Activated CD8-positive, alpha-beta T cell treated with anti-CD3 and anti-CD28 coated beads, Interleukin-2, amount 10 ng/mL, durations not matched to agents 7 days and 5 days (primary cell): ENCODE measurements around the gene RAP1GDS1. TPM values are rescaled to one million over a fixed set of nuclear protein-coding genes. Genes with fewer than 3 reads are reported as not detected.
"Not testable (repeated sequence)": the region's sequence is repeated elsewhere in the genome, so short reads cannot be mapped to it uniquely, and the experiment has no call there.

Experiments
- ATAC-seq: fragments of 150-1000 bp; cut with Tn5 transposase; one replicate; pipeline ENCODE4 v1.10.0; 2021; ENCODE audit warnings: moderate library complexity
- CTCF ChIA-PET: fragments of 350-600 bp; sonication (Branson Sonifier 250); formaldehyde crosslinking; loops from one replicate; lab custom pipeline; 2021; ENCODE audit warnings: antibody characterized with exemption; lab: Charles Lee
- POLR2A ChIA-PET: fragments of 350-600 bp; sonication (Branson Sonifier 250); formaldehyde crosslinking; loops from one replicate; lab custom pipeline; 2021; ENCODE audit warnings: antibody characterized with exemption; lab: Charles Lee
- DNase-seq: peaks from one replicate; pipeline ENCODE4 v3.0.0-alpha.2; 2020
- H3K27ac Mint-ChIP-seq: one replicate; pipeline ENCODE4 v1.8.0; 2021; ENCODE audit warnings: mild to moderate bottlenecking, mixed read lengths
- H3K27me3 Mint-ChIP-seq: one replicate; pipeline ENCODE4 v1.8.0; 2021; ENCODE audit warnings: low read depth, mixed read lengths
- H3K36me3 Mint-ChIP-seq: one replicate; pipeline ENCODE4 v1.8.0; 2021; ENCODE audit warnings: low read depth, mixed read lengths
- H3K4me1 Mint-ChIP-seq: one replicate; pipeline ENCODE4 v1.8.0; 2021; ENCODE audit warnings: low read depth, mixed read lengths
- H3K4me3 Mint-ChIP-seq: one replicate; pipeline ENCODE4 v1.8.0; 2021; ENCODE audit warnings: mild to moderate bottlenecking, mixed read lengths
- H3K9me3 Mint-ChIP-seq: one replicate; pipeline ENCODE4 v1.8.0; 2022; ENCODE audit warnings: mixed read lengths; ENCODE audit not compliant: insufficient read depth
- total RNA-seq, 2 experiments: library from RNA; stranded (reverse); gene quantifications; one replicate each; pipeline ENCODE4 v1.2.3, GENCODE V29; 2021

RAP1GDS1 gene
- total RNA-seq, 2 experiments from 2014 or later: 64.4 to 65.5 TPM

DNA sequence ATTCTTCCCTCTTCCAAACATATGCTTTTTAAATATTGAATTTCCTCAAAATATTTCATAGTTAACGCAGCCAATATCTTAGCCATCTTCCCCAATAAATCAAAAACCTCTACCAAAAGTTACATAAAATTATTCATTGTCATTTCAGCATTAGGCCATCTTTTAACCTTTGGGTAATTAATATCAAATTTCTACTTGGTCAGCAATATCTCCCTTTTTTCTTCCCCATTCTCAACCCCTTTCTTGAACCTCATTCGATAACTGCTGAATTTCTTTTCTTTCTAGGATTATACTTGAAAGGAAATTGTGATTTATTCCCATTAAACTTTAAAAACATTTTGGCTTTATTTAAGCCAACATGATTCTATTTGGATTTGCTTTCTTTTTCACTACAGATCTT, 65.0 kb downstream of the RAP1GDS1 start:
- Mint-ChIP-seq H3K27me3 (no peaks in the 10 kb centered on the region), H3K4me1 (no peaks in the 10 kb centered on the region), H3K36me3 (peaks cover 29% of the 10 kb centered on the region), H3K4me3 (no peak overlapping the region), H3K27ac (no peak overlapping the region), H3K9me3 (peaks cover 9% of the 10 kb centered on the region)
- no peak for ATAC-seq
- CTCF ChIA-PET: no interaction called here
- POLR2A ChIA-PET: no interaction called here
- DNase-seq: no peak

GRCh38 chr4:98327694-98328093, 66.5 kb downstream of the RAP1GDS1 start:
- no peak overlapping the region for H3K27ac Mint-ChIP-seq
- CTCF ChIA-PET: no interaction called here
- ATAC-seq: no peak
- POLR2A ChIA-PET: no interaction called here
- no peak overlapping the region for H3K4me3 Mint-ChIP-seq
- no peaks in the 10 kb centered on the region for H3K4me1 Mint-ChIP-seq
- H3K27me3 Mint-ChIP-seq: no peaks in the 10 kb centered on the region
- no peak for DNase-seq
- peaks cover 9% of the 10 kb centered on the region for H3K9me3 Mint-ChIP-seq
- H3K36me3 Mint-ChIP-seq: peaks cover 36% of the 10 kb centered on the region

- POLR2A ChIA-PET, CTCF ChIA-PET, H3K27me3 Mint-ChIP-seq, ATAC-seq, H3K4me3 Mint-ChIP-seq, DNase-seq, H3K27ac Mint-ChIP-seq, H3K4me1 Mint-ChIP-seq: not testable (repeated sequence)
- Mint-ChIP-seq H3K9me3 (peaks cover 17% of the 10 kb centered on the region), H3K36me3 (peaks cover 43% of the 10 kb centered on the region)
Measured at GRCh38 chr4:98329879-98330640, 68.9 kb downstream of the RAP1GDS1 start.

DNA sequence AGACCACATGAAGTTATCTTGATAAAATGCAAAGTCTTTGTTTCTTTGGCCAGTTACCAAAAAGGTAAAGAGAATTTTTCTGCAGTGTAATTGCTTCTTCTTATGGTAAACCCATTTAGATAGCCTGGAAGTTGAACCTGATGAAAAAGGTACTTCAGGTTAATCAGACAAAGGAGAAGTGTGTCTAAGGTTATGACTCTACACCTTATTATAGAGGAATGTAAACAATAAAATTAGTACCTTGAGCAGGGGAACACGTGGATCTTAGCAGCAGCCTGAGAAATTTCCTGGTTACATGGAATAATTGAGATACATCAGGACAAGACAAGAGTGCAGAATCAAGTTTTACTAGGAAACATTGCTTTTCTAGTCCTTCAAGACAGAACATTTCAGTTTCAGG, 70.8 kb downstream of the RAP1GDS1 start:
- Mint-ChIP-seq H3K27ac (no peak overlapping the region), H3K4me1 (peaks cover under 1% of the 10 kb centered on the region), H3K9me3 (peaks cover 19% of the 10 kb centered on the region), H3K36me3 (peaks cover 44% of the 10 kb centered on the region), H3K4me3 (no peak overlapping the region), H3K27me3 (no peaks in the 10 kb centered on the region)
- ATAC-seq: no peak
- no peak for DNase-seq
- POLR2A ChIA-PET: no interaction called here
- CTCF ChIA-PET: no interaction called here

DNA sequence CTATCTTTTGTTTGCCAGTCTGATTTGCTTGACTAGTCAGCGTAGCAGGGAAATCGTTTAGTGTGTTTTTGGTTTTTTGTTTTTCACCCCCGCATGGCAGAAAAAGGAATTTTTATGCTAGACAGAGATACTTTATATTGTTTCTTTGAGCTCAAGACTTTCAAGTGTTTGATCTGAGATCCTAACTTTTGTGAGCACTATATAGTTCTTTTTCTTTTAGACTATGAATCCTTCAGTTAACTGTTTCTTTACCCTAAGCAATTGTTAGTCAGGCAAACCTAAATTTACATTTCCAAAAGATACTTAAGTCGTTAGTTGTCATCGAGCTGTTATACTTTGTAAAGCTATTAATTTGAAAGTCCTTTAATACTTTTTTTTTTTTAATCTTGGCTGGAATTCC, 73.3 kb downstream of the RAP1GDS1 start:
- H3K4me3 Mint-ChIP-seq: no peak overlapping the region
- H3K4me1 Mint-ChIP-seq: peaks cover 2% of the 10 kb centered on the region
- ChIA-PET CTCF (no interaction called here), POLR2A (interaction anchor here (1.4 kb wide), 1 partner anchor 73 kb away, joined by 4 read pairs; the partner anchor contains the start of gene RAP1GDS1)
- DNase-seq (no peak), ATAC-seq (no peak)
- no peak overlapping the region for H3K27ac Mint-ChIP-seq
- H3K36me3 Mint-ChIP-seq: peaks cover 35% of the 10 kb centered on the region
- H3K9me3 Mint-ChIP-seq: peaks cover 19% of the 10 kb centered on the region
- H3K27me3 Mint-ChIP-seq: no peaks in the 10 kb centered on the region

GRCh38 chr4:98338761-98339438, 77.7 kb downstream of the RAP1GDS1 start:
- Mint-ChIP-seq H3K27me3 (no peaks in the 10 kb centered on the region), H3K9me3 (peaks cover 13% of the 10 kb centered on the region), H3K36me3 (peaks cover 26% of the 10 kb centered on the region), H3K4me1 (peaks cover 2% of the 10 kb centered on the region), H3K4me3 (no peak overlapping the region), H3K27ac (no peak overlapping the region)
- CTCF ChIA-PET: no interaction called here
- ATAC-seq (no peak), DNase-seq (no peak)
- POLR2A ChIA-PET: no interaction called here

- no peak for ATAC-seq
- Mint-ChIP-seq H3K36me3 (peaks cover 32% of the 10 kb centered on the region), H3K27me3 (no peaks in the 10 kb centered on the region), H3K9me3 (no peaks in the 10 kb centered on the region), H3K4me1 (peaks cover 2% of the 10 kb centered on the region), H3K27ac (no peak overlapping the region), H3K4me3 (no peak overlapping the region)
- no peak for DNase-seq
- ChIA-PET POLR2A (no interaction called here), CTCF (no interaction called here)
Measured at GRCh38 chr4:98341309-98341708, 80.1 kb downstream of the RAP1GDS1 start.

GRCh38 chr4:98343626-98344025, 82.4 kb downstream of the RAP1GDS1 start:
- H3K36me3 Mint-ChIP-seq: peaks cover 40% of the 10 kb centered on the region
- no peak overlapping the region for H3K4me3 Mint-ChIP-seq
- CTCF ChIA-PET: no interaction called here
- H3K27ac Mint-ChIP-seq: no peak overlapping the region
- H3K4me1 Mint-ChIP-seq: no peaks in the 10 kb centered on the region
- no peak for DNase-seq
- ATAC-seq: no peak
- H3K27me3 Mint-ChIP-seq: no peaks in the 10 kb centered on the region
- POLR2A ChIA-PET: no interaction called here
- no peaks in the 10 kb centered on the region for H3K9me3 Mint-ChIP-seq

DNA sequence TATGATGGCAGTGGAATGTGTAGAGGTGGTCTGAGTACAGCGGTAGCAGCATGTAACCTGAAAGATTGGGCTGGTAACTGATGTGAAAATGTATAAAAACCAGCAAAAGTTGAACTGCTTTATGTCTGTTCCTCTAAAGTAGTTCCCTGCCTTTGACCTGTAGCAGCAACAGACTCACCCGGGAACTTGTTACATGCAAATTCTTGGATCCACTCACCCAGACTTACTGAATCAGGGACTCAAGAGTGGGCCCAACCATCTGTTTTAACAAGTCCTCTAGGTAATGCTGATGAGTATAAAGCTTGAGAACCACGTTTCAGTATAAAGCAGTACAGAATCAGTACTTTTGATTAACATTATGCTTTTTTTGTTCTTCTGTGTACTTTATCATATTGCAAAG, 84.7 kb downstream of the RAP1GDS1 start:
- Mint-ChIP-seq H3K36me3 (peaks cover 47% of the 10 kb centered on the region), H3K4me1 (no peaks in the 10 kb centered on the region), H3K4me3 (no peak overlapping the region), H3K27ac (no peak overlapping the region), H3K9me3 (peaks cover 2% of the 10 kb centered on the region), H3K27me3 (no peaks in the 10 kb centered on the region)
- POLR2A ChIA-PET: no interaction called here
- DNase-seq (no peak), ATAC-seq (no peak)
- CTCF ChIA-PET: no interaction called here

GRCh38 chr4:98352396-98352795, 91.2 kb downstream of the RAP1GDS1 start:
- Mint-ChIP-seq H3K27me3 (no peaks in the 10 kb centered on the region), H3K4me3 (no peak overlapping the region), H3K36me3 (peaks cover 44% of the 10 kb centered on the region), H3K9me3 (peaks cover 5% of the 10 kb centered on the region), H3K4me1 (peaks cover 4% of the 10 kb centered on the region), H3K27ac (no peak overlapping the region)
- DNase-seq (no peak), ATAC-seq (no peak)
- POLR2A ChIA-PET: no interaction called here
- CTCF ChIA-PET: no interaction called here

DNA sequence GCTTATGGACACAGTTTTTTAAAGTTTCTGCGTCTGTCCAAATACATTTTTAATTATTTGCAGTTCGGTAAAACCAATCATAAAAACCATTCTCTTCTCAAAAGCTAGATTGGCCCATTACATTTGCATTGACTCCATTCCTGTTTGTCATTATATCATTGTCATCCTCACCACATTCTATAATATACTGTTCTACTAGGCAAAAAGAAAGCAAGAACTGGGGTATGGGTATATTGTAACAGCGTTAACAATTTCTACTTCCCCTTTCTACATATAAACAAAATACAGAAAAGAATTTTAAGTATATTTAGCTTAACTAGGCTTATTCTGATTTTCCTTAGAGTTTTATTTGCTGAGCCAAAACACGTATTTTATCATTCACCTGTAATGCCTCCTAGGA, 91.8 kb downstream of the RAP1GDS1 start:
- ATAC-seq: no peak
- DNase-seq: no peak
- ChIA-PET CTCF (no interaction called here), POLR2A (no interaction called here)
- peaks cover 4% of the 10 kb centered on the region for H3K4me1 Mint-ChIP-seq
- H3K36me3 Mint-ChIP-seq: peaks cover 42% of the 10 kb centered on the region
- H3K27me3 Mint-ChIP-seq: no peaks in the 10 kb centered on the region
- peaks cover 5% of the 10 kb centered on the region for H3K9me3 Mint-ChIP-seq
- H3K4me3 Mint-ChIP-seq: no peak overlapping the region
- H3K27ac Mint-ChIP-seq: no peak overlapping the region

DNA sequence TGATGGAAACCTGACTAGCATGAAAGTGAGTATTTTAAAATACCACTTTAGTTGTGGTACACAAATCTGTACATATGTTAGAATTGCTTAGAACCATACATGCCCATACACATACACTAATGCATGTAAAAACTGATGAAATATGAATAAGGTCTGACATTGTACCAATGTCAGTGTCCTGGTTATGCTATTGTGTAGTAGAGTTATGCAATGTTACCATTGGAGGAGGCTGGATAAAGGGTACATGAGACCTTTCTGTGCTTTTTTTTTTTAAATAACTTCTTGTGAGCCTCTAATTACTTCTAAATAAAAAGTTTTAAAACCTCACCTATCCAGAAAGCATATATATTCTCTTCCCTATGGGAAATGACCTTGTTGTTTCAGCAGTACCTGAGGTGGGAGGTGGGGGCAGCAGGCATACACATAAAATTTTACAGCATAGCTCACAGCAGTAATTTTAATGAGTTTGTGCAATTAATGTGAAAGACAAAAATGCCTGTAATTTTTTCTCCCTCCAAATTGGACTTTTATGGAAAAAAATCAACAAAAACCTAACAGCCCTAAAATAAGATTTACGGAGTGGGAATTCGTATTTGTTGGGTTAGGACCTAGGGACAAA, 97.6 kb downstream of the RAP1GDS1 start:
- peaks cover 9% of the 10 kb centered on the region for H3K4me1 Mint-ChIP-seq
- H3K4me3 Mint-ChIP-seq: no peak overlapping the region
- DNase-seq: no peak
- no peaks in the 10 kb centered on the region for H3K9me3 Mint-ChIP-seq
- no peaks in the 10 kb centered on the region for H3K27me3 Mint-ChIP-seq
- ChIA-PET POLR2A (no interaction called here), CTCF (no interaction called here)
- peaks cover 24% of the 10 kb centered on the region for H3K36me3 Mint-ChIP-seq
- H3K27ac Mint-ChIP-seq: no peak overlapping the region
- no peak for ATAC-seq
